BJ (cell line): Measurements from ENCODE around the gene CACNA1C. TPM values are rescaled to one million over a fixed set of nuclear protein-coding genes. Genes with fewer than 3 reads are reported as not detected.

Source experiments
- CTCF ChIA-PET: fragments of 350-600 bp; formaldehyde crosslinking; extraction: SDS; loops from one replicate; lab custom pipeline; 2021; ENCODE audit warnings: antibody characterized with exemption, inconsistent platforms; lab: Yijun Ruan, JAX
- POLR2A ChIA-PET: fragments of 300-600 bp; sonication (Branson Sonifier 250); formaldehyde crosslinking; extraction: SDS; loops from one replicate; lab custom pipeline; 2021; ENCODE audit warnings: antibody characterized with exemption; lab: Charles Lee
- DNase-seq: peaks from one replicate; pipeline ENCODE4 v3.0.0-alpha.2; 2011; ENCODE audit warnings: low read depth
- H3K27me3 ChIP-seq: 2 replicates; pipeline ENCODE4 v1.6.0; 2011; ENCODE audit warnings: low read length; ENCODE audit not compliant: control insufficient read depth, insufficient read depth
- H3K36me3 ChIP-seq: 2 replicates; pipeline ENCODE4 v1.5.1; 2011; ENCODE audit warnings: low read length; ENCODE audit not compliant: control insufficient read depth, insufficient read depth
- H3K4me3 ChIP-seq: 2 replicates; pipeline ENCODE4 v1.5.1; 2011; ENCODE audit warnings: low read depth, mild to moderate bottlenecking, control low read depth, low read length
- CTCF ChIP-seq: IDR thresholded peaks from 2 replicates; pipeline ENCODE4 v1.5.1; 2011; ENCODE audit warnings: low read depth, mild to moderate bottlenecking, control low read depth, inconsistent platforms, low read length, moderate library complexity; ENCODE audit not compliant: insufficient read depth
- polyA plus RNA-seq: library from polyadenylated mRNA; depleted of rRNA; stranded (reverse); fragments of >200 nt; gene quantifications from 2 replicates; pipeline ENCODE4 v1.2.3, GENCODE V29; 2011

The CACNA1C gene
- polyA plus RNA-seq, 1 experiment = 14.7 TPM

- DNase-seq = no peak
- no peak for TF ChIP-seq CTCF
- H3K27me3 ChIP-seq = no peaks in the 10 kb centered on the region
- no peaks in the 10 kb centered on the region for H3K36me3 ChIP-seq
- no peak overlapping the region for H3K4me3 ChIP-seq
- CTCF ChIA-PET = interaction anchor here (0.7 kb wide), 1 partner anchor 58 kb away, joined by 3 read pairs; no protein-coding TSS in a partner anchor
- POLR2A ChIA-PET = no interaction called here
Observed at GRCh38 chr12:2345902-2346301, 293.1 kb downstream of the CACNA1C start.

GRCh38 chr12:2346416-2346815 is 293.6 kb downstream of the CACNA1C start:
- Histone ChIP-seq H3K27me3 (no peaks in the 10 kb centered on the region), H3K36me3 (no peaks in the 10 kb centered on the region), H3K4me3 (no peak overlapping the region)
- no peak for TF ChIP-seq CTCF
- no peak for DNase-seq
- POLR2A ChIA-PET = no interaction called here
- CTCF ChIA-PET = interaction anchor here (0.7 kb wide), 1 partner anchor 58 kb away, joined by 3 read pairs; no protein-coding TSS in a partner anchor

- no peak for DNase-seq
- POLR2A ChIA-PET = no interaction called here
Observed at GRCh38 chr12:2347137-2347843, 294.5 kb downstream of the CACNA1C start.

GRCh38 chr12:2347844-2348481 is 295.2 kb downstream of the CACNA1C start:
- no peak for DNase-seq
- no peak overlapping the region for H3K4me3 ChIP-seq
- TF ChIP-seq CTCF = no peak
- ChIA-PET POLR2A (no interaction called here), CTCF (interaction anchor here (1.0 to 1.3 kb wide), 2 partner anchors 9 to 62 kb away, joined by 3 to 5 read pairs; no protein-coding TSS in a partner anchor)
- H3K27me3 ChIP-seq = no peaks in the 10 kb centered on the region
- no peaks in the 10 kb centered on the region for H3K36me3 ChIP-seq

More at GRCh38 chr12:2347137-2347843, 294.5 kb downstream of the CACNA1C start:
- Histone ChIP-seq H3K4me3 (no peak overlapping the region), H3K27me3 (no peaks in the 10 kb centered on the region), H3K36me3 (no peaks in the 10 kb centered on the region)
- CTCF ChIA-PET = interaction anchor here (0.5 to 1.3 kb wide), 3 partner anchors 9 to 62 kb away, joined by 3 to 5 read pairs (median 3); no protein-coding TSS in a partner anchor
- TF ChIP-seq CTCF = no peak

- TF ChIP-seq CTCF = no peak
- DNase-seq = no peak
- Histone ChIP-seq H3K36me3 (no peaks in the 10 kb centered on the region), H3K4me3 (no peak overlapping the region), H3K27me3 (no peaks in the 10 kb centered on the region)
- ChIA-PET POLR2A (no interaction called here), CTCF (no interaction called here)
Observed at GRCh38 chr12:2348482-2348852, 295.7 kb downstream of the CACNA1C start.
